PC-3 (cell line): ENCODE results near the gene MROH2B.

ENCODE experiments used
- EZH2 ChIP-seq: fragments of 300-600 bp; sonication (generic); IDR thresholded peaks from one replicate; pipeline ENCODE4 v1.6.1; 2017; ENCODE audit warnings: antibody characterized with exemption, mild to moderate bottlenecking, low read length; ENCODE audit not compliant: unreplicated experiment
- TF ChIP-seq, protein P1 (sequence below): fragments of 300-600 bp; sonication (generic); conservative IDR thresholded peaks from 2 replicates; pipeline ENCODE4 v1.5.1; 2017; ENCODE audit warnings: antibody characterized with exemption, low read depth, mild to moderate bottlenecking, low read length

- TF ChIP-seq, protein P1, sequence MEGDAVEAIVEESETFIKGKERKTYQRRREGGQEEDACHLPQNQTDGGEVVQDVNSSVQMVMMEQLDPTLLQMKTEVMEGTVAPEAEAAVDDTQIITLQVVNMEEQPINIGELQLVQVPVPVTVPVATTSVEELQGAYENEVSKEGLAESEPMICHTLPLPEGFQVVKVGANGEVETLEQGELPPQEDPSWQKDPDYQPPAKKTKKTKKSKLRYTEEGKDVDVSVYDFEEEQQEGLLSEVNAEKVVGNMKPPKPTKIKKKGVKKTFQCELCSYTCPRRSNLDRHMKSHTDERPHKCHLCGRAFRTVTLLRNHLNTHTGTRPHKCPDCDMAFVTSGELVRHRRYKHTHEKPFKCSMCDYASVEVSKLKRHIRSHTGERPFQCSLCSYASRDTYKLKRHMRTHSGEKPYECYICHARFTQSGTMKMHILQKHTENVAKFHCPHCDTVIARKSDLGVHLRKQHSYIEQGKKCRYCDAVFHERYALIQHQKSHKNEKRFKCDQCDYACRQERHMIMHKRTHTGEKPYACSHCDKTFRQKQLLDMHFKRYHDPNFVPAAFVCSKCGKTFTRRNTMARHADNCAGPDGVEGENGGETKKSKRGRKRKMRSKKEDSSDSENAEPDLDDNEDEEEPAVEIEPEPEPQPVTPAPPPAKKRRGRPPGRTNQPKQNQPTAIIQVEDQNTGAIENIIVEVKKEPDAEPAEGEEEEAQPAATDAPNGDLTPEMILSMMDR, result no peak
- TF ChIP-seq EZH2, result no peak
These were observed 58.8 kb downstream of the MROH2B start for GRCh38 chr5:41012318-41012717.
